Stimulated activated CD4-positive, alpha-beta T cell treated with anti-CD3 and anti-CD28 coated beads, Interleukin-1b, Interleukin-23, amount 100 ng/mL, for 24 hours (primary cell): ENCODE measurements around the gene SPATA13.

Experiments used
- DNase-seq, 4 experiments: peaks; one replicate each; pipeline ENCODE4 v3.0.0-alpha.2; 2020; ENCODE audit warnings: low read depth in 4 of 4, low spot score in 1 of 4

Gene SPATA13

DNA sequence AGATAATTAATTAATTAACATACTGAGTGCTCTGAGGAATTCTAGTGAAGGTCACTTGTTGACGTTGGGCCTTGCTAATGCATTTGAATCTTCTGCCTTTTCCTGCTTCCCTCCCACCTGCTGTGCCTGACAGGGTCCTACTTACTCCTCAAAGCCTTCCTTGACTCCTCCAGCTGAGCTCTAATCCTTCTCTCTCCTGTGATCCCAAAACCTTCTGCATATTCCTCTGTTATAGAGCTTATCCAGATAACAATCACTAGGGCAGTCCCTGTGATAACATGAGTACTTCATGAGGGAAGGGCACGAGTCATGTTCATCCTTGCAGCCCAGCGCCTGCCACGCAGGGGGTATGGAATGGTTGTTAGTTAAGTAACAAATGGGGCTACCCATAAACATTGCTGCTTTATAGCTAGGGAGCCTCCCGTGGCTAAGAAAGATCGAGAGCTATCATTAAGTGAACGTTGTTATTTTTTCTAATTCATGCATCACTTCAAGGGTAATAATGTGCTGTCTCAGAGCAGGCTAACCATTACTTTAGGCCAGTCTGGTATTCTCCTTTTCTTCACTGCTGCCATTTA is 19.1 kb upstream of the SPATA13 start:
- DNase-seq, result no peak

DNA sequence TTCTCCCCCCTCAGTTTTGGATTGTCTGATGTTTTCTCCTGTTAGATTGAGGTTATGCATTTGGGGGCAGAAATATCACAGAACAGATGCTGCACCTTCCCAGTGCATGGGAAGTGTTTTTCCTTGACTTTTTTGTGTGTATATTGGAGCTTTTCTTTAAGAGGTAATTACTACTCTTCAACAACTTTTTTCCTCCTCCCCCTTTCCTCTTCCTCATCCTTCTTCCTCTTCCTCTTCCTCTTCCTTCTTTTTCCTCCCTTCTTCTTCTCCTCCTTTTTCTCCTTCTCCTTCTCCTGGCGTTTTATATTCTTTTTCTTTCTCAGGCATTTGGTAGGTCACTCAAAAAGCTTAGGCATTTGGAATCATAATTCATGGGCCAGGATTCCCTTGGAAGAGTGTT is 18.1 kb upstream of the SPATA13 start:
- DNase-seq, result no peak

DNA sequence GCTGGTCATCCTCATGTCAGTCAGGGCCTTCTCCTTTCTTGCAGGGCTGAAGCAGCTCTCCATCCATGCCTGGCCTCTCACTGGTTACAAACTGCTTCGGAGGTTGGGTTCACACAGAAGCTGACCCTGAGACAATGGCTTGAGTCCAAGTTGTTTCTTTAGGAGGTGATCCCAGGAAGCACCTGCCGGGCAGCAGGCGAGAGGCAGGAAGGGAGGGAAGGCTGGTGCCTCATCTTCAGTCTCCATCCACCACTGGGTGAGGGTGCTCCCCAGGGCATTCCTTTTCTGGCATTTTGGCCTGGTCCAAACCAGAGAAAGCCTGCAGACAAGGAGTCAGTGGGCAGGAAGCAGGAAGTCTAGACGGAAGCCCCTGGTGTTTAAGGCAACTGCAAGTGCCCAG is 17.6 kb upstream of the SPATA13 start:
- DNase-seq, result no peak

DNA sequence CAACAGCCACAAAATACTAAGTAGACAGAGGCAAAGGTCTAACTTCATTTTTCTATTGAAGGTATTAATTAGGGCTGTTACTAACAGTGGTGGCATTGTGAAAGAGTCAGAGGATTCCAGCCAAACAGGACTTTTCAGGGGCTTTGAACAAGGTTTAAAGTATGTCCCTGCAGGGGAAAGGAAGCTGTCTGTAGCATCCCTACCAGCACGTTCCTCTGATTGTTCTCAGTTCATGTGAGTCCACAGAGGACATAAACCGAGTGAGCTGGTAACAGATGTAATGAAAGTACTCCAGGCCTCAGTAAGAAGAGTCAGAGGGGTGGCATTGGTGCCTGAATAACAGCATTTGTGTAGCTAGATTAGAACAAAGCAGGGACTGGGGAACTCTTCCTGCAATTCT is 15.3 kb upstream of the SPATA13 start:
- DNase-seq, result no peak

DNA sequence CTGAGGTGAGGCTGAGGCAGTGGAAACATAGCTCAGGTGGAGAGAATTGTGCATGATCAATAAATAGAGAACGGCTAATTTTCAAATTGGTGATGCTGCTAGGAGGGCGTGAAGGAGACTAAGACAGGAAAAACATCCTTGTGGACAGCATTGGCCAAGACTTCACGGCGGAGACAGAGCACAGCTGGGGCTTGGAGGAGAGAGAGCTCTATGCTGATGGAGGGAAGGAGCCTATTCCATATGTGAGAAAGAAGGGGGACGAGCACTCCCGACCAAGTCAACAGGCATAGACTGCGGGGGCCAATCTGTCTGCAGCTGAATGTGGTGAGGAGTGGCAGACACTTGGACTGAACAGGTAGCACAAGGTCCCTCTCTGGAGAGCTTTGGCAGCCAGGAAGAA is 14.8 kb upstream of the SPATA13 start:
- DNase-seq, result no peak

- DNase-seq, result no peak
Measured at GRCh38 chr13:24146961-24147569, 13.5 kb upstream of the SPATA13 start.

DNA sequence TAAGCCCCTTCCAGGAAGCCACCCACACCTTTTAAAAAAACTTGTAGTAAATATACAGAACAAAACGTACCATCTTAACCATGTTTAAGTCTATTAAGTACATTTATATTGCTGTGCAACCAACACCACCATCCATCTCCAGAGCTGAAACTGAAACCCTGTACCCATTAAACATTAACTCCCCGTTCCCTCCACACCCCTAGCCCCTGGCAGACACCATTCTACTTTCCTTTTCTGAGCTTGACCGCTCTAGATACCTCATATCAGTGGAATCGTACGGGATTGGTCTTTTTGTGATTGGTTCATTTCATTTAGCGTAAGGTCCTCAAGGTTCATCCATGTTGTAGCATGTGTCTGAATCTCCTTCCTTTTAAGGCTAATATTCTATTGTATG is 13.0 kb upstream of the SPATA13 start:
- no peak for DNase-seq

DNA sequence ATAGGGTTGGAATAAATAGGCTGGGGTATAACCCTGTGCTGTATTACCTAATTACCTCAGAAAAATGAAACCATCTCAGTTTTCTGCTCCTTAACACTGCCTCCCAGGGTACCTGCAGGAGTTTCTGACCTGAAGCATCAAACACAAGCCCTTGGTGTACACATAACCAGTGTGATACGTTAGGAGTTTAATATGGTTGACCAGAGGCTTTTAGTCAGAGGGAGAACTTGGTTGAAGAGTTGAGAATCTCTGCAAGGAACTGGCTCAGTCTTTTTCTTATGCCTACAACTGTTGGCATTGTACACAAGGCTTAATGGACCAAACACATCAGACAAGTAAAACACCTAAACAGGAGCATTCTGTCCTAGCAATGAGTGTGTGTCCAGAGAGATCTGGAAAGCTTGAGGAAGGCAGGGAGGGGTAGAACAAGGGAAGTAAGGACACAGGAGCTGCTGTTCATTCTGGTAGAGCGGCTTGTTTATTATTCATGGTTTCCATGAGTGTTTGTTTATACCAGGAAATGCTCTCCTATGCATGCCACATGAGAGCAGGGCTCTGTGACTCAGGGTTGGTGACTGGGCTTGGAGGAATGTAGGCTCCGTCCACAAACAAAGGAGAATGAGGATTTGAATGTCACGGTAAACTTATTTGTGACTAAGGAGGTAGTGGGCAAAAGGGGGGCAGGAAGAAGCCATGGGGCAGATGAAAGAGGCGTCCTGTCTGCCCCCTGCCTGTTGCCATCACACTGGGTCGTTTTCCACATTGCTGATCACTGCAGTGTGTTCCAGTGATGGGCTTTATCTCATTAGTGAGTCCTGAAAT is 11.9 kb upstream of the SPATA13 start:
- no peak for DNase-seq

DNA sequence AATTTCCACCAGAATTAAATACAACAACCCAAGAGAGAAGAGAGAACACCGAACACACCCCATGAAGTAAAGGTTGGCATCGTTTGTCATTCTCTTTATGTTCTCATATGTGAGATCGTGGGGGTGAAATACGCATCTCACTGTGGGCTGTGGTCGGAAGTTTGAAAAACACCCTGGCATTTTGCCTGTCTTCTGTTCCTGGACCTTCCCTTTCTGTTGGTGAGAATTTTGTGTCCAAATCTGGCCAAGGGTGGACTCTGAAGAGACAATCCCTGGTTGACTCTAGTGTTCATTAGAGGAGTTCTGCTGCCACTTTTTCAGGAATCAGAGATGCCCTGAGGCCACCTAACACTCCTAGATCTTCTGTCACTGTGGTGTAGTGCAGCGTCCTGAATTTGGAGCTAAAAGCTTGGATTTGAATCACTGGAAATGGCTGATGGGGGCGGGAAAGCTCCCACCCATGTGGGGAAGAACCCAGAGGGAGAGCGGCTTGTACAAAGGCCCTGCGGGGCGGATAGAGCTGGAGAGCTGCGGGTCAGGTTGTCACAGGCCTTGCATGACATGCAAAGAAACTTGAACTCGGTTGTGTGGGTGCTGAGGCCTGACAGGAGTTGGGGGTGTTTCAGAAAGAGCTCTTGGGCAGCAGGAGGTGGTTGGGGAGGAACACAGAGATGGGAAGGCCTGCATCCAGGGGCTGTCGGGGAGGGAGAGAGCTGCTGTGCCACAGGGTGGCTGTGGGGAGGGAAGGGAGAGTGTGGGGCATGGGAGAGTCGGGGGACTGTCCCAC is 11.1 kb upstream of the SPATA13 start:
- no peak for DNase-seq

- DNase-seq, result no peak
Measured at GRCh38 chr13:24150572-24150971, 9.9 kb upstream of the SPATA13 start.

- DNase-seq, result no peak
Measured at GRCh38 chr13:24151864-24152263, 8.7 kb upstream of the SPATA13 start.

DNA sequence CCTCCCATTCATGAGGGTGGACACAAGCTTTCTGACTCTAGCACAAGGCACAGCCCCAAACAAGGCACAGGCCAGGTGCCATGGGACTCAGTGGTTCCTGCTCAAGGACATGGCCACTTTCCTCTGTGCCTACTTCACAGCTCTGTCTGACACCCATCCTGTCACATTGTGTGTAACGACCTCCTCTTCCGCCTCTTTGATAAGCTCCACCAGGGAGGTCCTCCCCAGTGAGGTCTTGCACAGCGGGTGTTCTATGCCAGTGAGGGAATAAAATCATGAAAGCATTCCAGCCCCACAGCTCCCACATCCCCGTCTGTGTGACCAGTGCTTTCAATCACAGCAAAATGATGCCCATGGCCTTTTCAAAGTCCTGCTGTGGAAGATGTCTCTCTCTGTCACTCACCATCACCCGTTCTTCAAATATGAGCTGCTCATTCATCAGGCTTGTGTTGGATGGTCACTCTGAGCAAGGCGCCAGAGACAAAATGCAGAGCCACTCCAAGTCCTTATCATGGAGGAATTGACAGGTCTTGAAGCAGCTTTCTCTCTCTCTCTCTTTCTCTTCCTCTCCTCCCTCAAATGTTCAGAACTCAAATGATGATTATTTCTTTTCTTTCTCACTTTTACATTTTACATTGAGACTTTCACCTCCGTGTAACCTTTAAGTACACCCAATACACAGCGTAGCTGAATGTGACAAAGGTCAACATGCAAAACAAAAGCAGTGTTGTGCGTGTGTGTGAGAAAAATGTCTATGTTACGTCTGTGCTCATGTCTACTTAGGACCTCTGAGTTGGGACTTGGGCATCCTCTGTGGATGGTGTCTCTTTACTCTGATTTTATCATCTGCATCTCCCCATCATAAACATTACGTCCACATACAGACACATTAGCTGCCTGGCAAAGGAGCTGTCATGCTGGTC is 8.0 kb upstream of the SPATA13 start:
- no peak for DNase-seq

DNA sequence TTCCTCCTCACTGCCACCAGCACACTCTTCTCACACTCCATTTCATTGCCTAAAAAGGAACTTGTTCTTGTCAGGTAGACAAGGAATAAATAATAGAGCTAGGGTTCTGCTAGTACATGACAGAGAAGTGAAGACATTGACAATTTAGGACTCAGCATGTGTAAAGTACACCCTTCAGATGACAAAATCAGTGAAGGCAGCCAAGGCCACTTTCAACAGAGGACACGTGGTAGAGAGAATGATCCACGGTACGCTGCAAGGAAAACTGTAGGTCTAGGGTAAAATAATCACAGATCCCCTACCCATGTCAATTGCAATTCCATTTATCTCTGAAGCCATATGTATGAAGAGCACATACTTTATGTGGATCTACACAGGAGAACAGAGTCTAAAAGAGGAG is 7.2 kb upstream of the SPATA13 start:
- DNase-seq, result no peak

- no peak for DNase-seq
Measured at GRCh38 chr13:24153979-24154701, 6.4 kb upstream of the SPATA13 start.

DNA sequence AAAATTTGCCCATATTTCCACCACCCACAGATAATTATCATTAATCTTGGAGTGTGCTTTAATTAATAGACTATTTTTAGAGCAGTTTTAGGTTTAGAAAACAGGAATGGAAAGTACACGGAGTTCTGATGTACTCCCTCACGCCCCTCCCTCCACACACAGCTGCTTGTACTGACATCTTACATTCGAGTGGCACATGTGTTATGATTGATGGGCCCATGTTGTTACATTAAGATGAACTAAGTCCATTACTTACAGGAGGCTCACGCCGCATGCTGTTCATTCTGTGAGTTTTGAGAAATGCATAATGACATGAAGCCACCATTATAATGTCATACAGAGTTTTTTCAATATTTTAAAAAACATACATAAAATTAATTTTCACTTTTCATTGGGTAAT is 1.2 kb upstream of the SPATA13 start:
- DNase-seq, result no peak

DNA sequence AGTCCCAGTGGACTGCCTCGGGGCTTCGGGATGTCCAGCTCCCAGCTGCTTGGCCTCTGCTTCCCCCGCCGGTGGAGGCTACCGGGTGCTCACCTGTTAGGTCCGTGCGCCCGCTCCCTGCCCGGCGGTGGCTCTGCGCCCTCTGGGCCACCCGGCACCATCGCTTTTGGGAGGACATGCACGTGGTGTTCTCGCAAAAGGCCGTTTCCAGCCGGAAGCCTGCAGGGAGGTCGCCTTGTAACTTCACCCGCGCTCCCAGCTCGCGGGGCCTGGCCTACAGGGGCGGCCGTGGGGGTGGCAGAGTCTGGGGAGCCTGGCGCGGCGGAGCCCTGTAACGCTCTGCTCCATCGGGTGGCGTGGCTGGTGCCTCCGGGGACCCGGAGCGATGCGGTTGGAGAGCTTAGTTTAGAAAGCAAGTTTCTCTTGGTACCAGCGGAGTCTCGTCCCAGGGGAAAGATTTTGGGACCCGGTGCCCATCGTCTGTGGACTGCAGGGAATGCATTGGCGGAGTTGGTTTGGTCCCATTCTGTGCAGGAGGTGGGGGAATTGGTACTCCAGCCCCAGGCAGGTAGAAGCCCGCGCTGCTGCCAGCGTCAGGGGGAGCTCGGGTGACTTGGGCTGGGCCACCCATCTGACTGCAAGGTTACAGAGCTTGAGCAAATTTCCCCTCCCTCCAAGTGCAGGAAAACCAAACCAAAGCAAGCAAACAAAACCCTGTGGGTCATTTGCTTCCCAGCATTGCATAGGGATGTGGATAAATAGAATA is 673 bp downstream of the SPATA13 start:
- DNase-seq, result peak; percentile 12 to 20 (median 17)

- DNase-seq, result no peak
Measured at GRCh38 chr13:24161980-24162525, 1.5 kb downstream of the SPATA13 start.

- no peak for DNase-seq
Measured at GRCh38 chr13:24162604-24163003, 2.1 kb downstream of the SPATA13 start.

GRCh38 chr13:24165746-24166145 is 5.2 kb downstream of the SPATA13 start:
- DNase-seq, result no peak
